ENCODE data around the gene EXO5. TPM values are rescaled to one million over a fixed set of nuclear protein-coding genes. Genes with fewer than 3 reads are reported as not detected.

Gene EXO5
- total and polyA plus RNA-seq, 2 of the 13 experiments (the other 11 are each of a cell fraction or from before 2014, with no cell fraction given), result 9.9 to 20.5 TPM

DNA sequence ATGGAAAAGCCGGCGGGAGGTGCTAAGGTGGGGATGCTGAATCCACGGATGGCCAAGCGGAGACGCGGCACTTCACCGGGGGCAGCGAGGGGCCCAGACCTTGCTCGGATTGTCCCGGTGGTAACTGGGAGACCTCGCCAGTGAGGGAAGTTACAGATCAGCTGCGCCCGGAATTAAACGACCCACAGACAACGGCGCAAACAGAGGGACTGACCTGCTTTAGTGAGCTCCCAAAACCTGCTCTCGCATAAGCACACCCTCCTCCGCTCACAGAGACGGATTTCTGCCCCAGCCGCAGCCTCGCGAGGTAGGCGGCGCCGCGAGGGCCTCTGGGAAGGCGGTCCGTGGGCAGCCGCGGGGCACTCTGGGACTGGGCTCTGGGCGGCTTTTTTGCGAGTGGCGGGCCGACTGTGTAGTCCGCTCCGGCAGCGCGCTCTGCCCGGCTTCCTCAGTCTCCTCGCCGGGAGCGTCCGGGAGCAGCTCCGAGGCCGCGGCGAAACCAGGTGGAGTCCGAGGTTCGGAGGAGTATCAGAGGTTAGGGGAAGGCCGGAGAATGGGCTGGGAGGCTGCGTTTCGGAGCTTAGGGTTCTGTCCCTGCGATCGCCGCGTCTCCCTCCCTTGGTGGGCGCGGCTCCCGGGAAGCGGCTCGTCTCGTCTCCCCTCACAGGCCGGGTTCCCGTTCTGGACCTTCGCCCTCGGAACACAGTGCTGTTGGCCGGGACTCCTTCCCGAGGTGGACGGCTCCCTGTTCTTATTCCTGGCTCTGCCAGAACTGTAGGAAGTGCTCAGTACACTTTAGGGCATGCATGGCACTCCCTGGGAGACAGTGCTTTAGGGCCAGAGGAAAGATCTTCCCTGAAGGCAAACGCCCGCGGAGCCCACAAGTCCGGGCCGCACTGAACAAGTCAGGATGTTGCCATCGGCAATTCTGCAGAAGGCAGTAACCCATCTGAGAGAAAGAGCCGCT, at the start of gene EXO5 (continued):
- TF ChIP-seq, protein P1, sequence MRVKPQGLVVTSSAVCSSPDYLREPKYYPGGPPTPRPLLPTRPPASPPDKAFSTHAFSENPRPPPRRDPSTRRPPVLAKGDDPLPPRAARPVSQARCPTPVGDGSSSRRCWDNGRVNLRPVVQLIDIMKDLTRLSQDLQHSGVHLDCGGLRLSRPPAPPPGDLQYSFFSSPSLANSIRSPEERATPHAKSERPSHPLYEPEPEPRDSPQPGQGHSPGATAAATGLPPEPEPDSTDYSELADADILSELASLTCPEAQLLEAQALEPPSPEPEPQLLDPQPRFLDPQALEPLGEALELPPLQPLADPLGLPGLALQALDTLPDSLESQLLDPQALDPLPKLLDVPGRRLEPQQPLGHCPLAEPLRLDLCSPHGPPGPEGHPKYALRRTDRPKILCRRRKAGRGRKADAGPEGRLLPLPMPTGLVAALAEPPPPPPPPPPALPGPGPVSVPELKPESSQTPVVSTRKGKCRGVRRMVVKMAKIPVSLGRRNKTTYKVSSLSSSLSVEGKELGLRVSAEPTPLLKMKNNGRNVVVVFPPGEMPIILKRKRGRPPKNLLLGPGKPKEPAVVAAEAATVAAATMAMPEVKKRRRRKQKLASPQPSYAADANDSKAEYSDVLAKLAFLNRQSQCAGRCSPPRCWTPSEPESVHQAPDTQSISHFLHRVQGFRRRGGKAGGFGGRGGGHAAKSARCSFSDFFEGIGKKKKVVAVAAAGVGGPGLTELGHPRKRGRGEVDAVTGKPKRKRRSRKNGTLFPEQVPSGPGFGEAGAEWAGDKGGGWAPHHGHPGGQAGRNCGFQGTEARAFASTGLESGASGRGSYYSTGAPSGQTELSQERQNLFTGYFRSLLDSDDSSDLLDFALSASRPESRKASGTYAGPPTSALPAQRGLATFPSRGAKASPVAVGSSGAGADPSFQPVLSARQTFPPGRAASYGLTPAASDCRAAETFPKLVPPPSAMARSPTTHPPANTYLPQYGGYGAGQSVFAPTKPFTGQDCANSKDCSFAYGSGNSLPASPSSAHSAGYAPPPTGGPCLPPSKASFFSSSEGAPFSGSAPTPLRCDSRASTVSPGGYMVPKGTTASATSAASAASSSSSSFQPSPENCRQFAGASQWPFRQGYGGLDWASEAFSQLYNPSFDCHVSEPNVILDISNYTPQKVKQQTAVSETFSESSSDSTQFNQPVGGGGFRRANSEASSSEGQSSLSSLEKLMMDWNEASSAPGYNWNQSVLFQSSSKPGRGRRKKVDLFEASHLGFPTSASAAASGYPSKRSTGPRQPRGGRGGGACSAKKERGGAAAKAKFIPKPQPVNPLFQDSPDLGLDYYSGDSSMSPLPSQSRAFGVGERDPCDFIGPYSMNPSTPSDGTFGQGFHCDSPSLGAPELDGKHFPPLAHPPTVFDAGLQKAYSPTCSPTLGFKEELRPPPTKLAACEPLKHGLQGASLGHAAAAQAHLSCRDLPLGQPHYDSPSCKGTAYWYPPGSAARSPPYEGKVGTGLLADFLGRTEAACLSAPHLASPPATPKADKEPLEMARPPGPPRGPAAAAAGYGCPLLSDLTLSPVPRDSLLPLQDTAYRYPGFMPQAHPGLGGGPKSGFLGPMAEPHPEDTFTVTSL (CRISPR knock-in tag; IDR thresholded peaks at IDR 0.05; ENCODE audit: borderline replicate concordance), result peak; percentile 17; the same call in 1 of the 2 replicates
- TF ChIP-seq NBN (conservative IDR thresholded peaks at IDR 0.05), result no peak
- TF ChIP-seq, protein P2, sequence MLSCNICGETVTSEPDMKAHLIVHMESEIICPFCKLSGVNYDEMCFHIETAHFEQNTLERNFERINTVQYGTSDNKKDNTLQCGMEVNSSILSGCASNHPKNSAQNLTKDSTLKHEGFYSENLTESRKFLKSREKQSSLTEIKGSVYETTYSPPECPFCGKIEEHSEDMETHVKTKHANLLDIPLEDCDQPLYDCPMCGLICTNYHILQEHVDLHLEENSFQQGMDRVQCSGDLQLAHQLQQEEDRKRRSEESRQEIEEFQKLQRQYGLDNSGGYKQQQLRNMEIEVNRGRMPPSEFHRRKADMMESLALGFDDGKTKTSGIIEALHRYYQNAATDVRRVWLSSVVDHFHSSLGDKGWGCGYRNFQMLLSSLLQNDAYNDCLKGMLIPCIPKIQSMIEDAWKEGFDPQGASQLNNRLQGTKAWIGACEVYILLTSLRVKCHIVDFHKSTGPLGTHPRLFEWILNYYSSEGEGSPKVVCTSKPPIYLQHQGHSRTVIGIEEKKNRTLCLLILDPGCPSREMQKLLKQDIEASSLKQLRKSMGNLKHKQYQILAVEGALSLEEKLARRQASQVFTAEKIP (CRISPR knock-in tag; IDR thresholded peaks at IDR 0.05; ENCODE audit: borderline replicate concordance), result no peak
- TF ChIP-seq, protein P3, sequence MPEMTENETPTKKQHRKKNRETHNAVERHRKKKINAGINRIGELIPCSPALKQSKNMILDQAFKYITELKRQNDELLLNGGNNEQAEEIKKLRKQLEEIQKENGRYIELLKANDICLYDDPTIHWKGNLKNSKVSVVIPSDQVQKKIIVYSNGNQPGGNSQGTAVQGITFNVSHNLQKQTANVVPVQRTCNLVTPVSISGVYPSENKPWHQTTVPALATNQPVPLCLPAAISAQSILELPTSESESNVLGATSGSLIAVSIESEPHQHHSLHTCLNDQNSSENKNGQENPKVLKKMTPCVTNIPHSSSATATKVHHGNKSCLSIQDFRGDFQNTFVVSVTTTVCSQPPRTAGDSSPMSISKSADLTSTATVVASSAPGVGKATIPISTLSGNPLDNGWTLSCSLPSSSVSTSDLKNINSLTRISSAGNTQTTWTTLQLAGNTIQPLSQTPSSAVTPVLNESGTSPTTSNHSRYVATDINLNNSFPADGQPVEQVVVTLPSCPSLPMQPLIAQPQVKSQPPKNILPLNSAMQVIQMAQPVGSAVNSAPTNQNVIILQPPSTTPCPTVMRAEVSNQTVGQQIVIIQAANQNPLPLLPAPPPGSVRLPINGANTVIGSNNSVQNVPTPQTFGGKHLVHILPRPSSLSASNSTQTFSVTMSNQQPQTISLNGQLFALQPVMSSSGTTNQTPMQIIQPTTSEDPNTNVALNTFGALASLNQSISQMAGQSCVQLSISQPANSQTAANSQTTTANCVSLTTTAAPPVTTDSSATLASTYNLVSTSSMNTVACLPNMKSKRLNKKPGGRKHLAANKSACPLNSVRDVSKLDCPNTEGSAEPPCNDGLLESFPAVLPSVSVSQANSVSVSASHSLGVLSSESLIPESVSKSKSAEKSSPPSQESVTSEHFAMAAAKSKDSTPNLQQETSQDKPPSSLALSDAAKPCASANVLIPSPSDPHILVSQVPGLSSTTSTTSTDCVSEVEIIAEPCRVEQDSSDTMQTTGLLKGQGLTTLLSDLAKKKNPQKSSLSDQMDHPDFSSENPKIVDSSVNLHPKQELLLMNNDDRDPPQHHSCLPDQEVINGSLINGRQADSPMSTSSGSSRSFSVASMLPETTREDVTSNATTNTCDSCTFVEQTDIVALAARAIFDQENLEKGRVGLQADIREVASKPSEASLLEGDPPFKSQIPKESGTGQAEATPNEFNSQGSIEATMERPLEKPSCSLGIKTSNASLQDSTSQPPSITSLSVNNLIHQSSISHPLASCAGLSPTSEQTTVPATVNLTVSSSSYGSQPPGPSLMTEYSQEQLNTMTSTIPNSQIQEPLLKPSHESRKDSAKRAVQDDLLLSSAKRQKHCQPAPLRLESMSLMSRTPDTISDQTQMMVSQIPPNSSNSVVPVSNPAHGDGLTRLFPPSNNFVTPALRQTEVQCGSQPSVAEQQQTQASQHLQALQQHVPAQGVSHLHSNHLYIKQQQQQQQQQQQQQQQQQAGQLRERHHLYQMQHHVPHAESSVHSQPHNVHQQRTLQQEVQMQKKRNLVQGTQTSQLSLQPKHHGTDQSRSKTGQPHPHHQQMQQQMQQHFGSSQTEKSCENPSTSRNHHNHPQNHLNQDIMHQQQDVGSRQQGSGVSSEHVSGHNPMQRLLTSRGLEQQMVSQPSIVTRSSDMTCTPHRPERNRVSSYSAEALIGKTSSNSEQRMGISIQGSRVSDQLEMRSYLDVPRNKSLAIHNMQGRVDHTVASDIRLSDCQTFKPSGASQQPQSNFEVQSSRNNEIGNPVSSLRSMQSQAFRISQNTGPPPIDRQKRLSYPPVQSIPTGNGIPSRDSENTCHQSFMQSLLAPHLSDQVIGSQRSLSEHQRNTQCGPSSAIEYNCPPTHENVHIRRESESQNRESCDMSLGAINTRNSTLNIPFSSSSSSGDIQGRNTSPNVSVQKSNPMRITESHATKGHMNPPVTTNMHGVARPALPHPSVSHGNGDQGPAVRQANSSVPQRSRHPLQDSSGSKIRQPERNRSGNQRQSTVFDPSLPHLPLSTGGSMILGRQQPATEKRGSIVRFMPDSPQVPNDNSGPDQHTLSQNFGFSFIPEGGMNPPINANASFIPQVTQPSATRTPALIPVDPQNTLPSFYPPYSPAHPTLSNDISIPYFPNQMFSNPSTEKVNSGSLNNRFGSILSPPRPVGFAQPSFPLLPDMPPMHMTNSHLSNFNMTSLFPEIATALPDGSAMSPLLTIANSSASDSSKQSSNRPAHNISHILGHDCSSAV (CRISPR knock-in tag; IDR thresholded peaks at IDR 0.05; ENCODE audit: borderline replicate concordance), result no peak
- TF ChIP-seq ATF7 (IDR thresholded peaks at IDR 0.05), result no peak
- TF ChIP-seq ATF7 (CRISPR knock-in tag; IDR thresholded peaks at IDR 0.05), result no peak
- peak; percentile 87 for TF ChIP-seq ZNF563 (CRISPR knock-in tag; IDR thresholded peaks at IDR 0.05)
- peak; percentile 85 for TF ChIP-seq ZNF264 (CRISPR knock-in tag; IDR thresholded peaks at IDR 0.05)
- TF ChIP-seq, protein P4, sequence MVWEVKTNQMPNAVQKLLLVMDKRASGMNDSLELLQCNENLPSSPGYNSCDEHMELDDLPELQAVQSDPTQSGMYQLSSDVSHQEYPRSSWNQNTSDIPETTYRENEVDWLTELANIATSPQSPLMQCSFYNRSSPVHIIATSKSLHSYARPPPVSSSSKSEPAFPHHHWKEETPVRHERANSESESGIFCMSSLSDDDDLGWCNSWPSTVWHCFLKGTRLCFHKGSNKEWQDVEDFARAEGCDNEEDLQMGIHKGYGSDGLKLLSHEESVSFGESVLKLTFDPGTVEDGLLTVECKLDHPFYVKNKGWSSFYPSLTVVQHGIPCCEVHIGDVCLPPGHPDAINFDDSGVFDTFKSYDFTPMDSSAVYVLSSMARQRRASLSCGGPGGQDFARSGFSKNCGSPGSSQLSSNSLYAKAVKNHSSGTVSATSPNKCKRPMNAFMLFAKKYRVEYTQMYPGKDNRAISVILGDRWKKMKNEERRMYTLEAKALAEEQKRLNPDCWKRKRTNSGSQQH (CRISPR knock-in tag; IDR thresholded peaks at IDR 0.05; ENCODE audit: low read depth), result 0 out of 2 replicates have a peak, but pooled peaks have one; percentile 40
- peak; percentile 44 for TF ChIP-seq AGO1 (IDR thresholded peaks at IDR 0.05; ENCODE audit: low read depth, low read length, poor library complexity, severe bottlenecking)
